Ectodermal cell (in vitro differentiated cells): ENCODE measurements around the gene COPG2.
"Not testable (repeated sequence)": the region's sequence is repeated elsewhere in the genome, so short reads cannot be mapped to it uniquely, and the experiment has no call there.

Source experiments
- H3K27ac ChIP-seq: 2 replicates; pipeline ENCODE4 v1.7.0; 2013; ENCODE audit warnings: mild to moderate bottlenecking, low read depth, low read length; ENCODE audit not compliant: insufficient read depth, poor library complexity, severe bottlenecking
- H3K27me3 ChIP-seq: 2 replicates; pipeline ENCODE4 v1.7.0; 2013; ENCODE audit warnings: mild to moderate bottlenecking, low read length; ENCODE audit not compliant: insufficient read depth, control insufficient read depth, poor library complexity, severe bottlenecking
- H3K36me3 ChIP-seq: one replicate; pipeline ENCODE4 v1.7.0; 2013; ENCODE audit warnings: low read length; ENCODE audit not compliant: control insufficient read depth, insufficient read depth
- H3K4me1 ChIP-seq: one replicate; pipeline ENCODE4 v1.7.0; 2013; ENCODE audit warnings: low read length; ENCODE audit not compliant: control insufficient read depth, insufficient read depth
- H3K4me3 ChIP-seq: 2 replicates; pipeline ENCODE4 v1.7.0; 2013; ENCODE audit warnings: low read depth, low read length, control low read depth; ENCODE audit not compliant: insufficient read depth
- H3K9me3 ChIP-seq: 2 replicates; pipeline ENCODE4 v1.7.0; 2013; ENCODE audit warnings: mild to moderate bottlenecking, low read length, moderate library complexity; ENCODE audit not compliant: control insufficient read depth
- WGBS, 2 experiments: methylation state at CpG; one replicate each; pipeline ENCODE4 v1.1.7; 2013; ENCODE audit warnings: missing lambda C conversion rate in 2 of 2; 5-methylcytosine and 5-hydroxymethylcytosine counted together

Gene COPG2

DNA sequence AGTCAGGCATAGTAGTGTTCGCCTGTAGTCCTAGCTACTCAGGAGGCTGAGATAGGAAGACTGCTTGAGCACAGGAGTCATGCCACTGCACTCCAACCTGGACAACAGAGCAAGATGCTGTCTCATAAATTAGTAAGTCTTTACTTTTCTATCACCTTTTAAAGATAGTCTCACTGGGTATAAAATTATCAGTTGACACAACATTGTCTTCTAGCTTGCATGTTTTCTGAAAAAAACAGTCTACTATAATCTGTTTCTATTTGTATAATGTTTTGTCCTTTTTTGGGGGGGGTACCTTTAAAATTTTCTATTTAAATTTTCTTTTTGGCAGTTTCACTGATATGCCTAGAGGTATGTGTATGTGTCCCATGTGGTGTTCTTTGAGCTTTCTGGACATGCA lies 39.6 kb downstream of the COPG2 start:
- Histone ChIP-seq H3K27me3 (no peaks in the 10 kb centered on the region), H3K4me1 (no peaks in the 10 kb centered on the region), H3K27ac (no peak overlapping the region), H3K9me3 (no peaks in the 10 kb centered on the region), H3K4me3 (no peak overlapping the region), H3K36me3 (peaks cover 4% of the 10 kb centered on the region)
- 83 to 91% methylated on average over 1 of the region's 1 CpG for WGBS, 2 experiments

DNA sequence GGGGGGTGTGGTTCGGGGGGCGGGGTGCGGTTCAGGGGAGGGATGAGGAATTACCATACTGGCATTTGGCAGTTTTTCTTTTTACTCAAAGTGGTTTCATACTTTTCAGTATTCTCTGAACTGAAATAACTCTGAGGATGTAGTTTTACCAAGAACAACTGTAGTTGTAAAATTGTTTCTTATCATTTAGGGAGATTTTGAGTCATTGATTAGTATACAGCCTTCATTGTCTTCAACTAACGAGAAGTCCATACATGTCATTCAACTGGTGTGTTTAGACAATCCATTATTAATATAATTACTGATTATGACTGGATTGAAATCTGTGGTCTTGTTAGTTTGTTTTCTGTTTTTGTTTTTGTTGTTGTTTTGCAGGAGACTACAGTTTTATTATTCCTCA lies 40.8 kb downstream of the COPG2 start:
- no peaks in the 10 kb centered on the region for H3K9me3 ChIP-seq
- H3K4me3 ChIP-seq = no peak overlapping the region
- 80 to 100% methylated on average over 2 to 4 of the region's 4 CpGs for WGBS, 2 experiments
- H3K36me3 ChIP-seq = peaks cover 4% of the 10 kb centered on the region
- H3K27me3 ChIP-seq = no peaks in the 10 kb centered on the region
- no peaks in the 10 kb centered on the region for H3K4me1 ChIP-seq
- H3K27ac ChIP-seq = no peak overlapping the region

DNA sequence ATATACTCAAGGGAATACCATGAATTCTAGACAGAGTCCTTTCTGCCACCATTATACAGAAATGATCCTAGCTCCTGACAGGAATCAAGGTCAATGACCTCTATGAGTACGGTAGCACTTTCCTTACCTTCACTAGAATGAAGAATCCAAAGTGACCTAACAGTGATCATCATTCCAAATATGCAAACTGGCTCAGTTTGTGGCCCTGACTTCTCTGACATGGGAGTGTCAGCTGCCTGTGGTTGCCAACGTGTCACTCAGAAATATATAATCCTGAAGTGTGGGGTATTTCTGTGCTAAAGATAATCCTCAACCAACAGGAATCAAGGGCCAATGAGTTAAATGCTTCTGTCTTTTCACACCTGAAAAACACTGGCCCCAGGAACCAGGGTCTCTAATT lies 45.7 kb downstream of the COPG2 start:
- H3K27ac ChIP-seq = no peak overlapping the region
- H3K9me3 ChIP-seq = no peaks in the 10 kb centered on the region
- H3K4me3 ChIP-seq = no peak overlapping the region
- no peaks in the 10 kb centered on the region for H3K36me3 ChIP-seq
- no peaks in the 10 kb centered on the region for H3K27me3 ChIP-seq
- H3K4me1 ChIP-seq = no peaks in the 10 kb centered on the region
- 95 to 98% methylated on average over 2 of the region's 2 CpGs for WGBS, 2 experiments

DNA sequence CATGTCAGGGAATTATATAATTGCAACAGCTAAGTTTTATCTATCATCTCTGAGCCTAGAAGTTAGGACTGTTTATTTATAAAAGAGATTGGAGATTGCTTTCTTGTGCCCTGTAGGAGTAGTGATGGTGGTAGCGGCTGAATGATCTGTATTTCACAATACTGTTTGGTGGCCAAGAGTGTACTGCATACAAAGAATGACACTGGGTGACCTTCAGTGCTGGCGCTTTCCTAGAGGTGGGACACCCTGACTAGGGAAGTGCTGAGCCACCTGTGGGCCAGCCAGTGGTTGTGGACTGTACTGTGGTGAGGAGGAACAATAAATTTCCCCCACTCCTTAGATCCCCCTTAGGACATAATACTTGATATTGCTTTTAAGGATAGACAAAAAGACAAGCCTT lies 53.0 kb downstream of the COPG2 start:
- 96 to 97% methylated on average over 2 of the region's 2 CpGs for WGBS, 2 experiments
- Histone ChIP-seq H3K4me3 (no peak overlapping the region), H3K27ac (no peak overlapping the region), H3K36me3 (peaks cover 40% of the 10 kb centered on the region), H3K9me3 (no peaks in the 10 kb centered on the region), H3K4me1 (no peaks in the 10 kb centered on the region), H3K27me3 (no peaks in the 10 kb centered on the region)

DNA sequence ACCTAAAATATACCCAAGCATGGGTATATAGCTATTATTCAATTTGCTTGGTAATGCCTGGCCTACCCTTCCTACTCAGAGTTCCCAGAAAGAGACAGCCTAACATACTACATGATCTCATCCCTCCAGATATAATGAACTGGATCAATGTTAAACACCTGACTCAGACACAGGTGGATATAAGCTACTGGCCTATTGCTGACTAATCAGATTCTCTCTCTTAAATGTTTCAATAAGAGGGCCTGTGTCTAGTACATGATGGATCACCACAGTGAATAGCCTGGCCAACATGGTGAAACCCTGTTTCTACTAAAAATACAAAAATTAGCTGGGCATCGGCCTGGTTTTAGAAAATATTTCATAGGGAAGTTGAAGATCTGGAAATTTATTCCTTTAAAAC lies 54.1 kb downstream of the COPG2 start:
- no peak overlapping the region for H3K4me3 ChIP-seq
- 83 to 100% methylated on average over 1 of the region's 1 CpG for WGBS, 2 experiments
- no peaks in the 10 kb centered on the region for H3K27me3 ChIP-seq
- no peak overlapping the region for H3K27ac ChIP-seq
- peaks cover 44% of the 10 kb centered on the region for H3K36me3 ChIP-seq
- H3K4me1 ChIP-seq = no peaks in the 10 kb centered on the region
- no peaks in the 10 kb centered on the region for H3K9me3 ChIP-seq

DNA sequence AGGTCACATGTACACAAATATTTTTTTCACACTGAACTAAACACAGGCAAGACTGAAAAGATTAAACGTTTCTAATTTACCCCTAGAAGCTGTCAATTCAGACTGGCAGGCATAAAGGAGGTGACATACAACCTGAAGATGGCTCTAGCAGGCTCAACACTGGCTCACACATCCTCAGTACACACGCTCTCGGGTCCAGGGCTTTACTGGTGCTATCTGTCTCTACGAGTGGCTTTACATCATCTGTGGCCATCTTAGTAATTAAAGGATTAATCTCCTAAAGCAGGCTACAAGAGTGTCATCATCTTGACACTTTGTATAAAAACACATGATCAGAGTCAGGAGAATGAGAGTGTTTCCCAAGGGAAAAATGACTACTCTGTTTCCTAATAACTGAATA lies 57.3 kb downstream of the COPG2 start:
- no peaks in the 10 kb centered on the region for H3K4me1 ChIP-seq
- peaks cover 62% of the 10 kb centered on the region for H3K36me3 ChIP-seq
- H3K27me3 ChIP-seq = no peaks in the 10 kb centered on the region
- H3K4me3 ChIP-seq = no peak overlapping the region
- H3K9me3 ChIP-seq = no peaks in the 10 kb centered on the region
- no peak overlapping the region for H3K27ac ChIP-seq
- 97 to 98% methylated on average over 4 of the region's 4 CpGs for WGBS, 2 experiments

- 82 to 94% methylated on average over 1 of the region's 2 CpGs for WGBS, 2 experiments
- not testable (repeated sequence) for H3K4me3 ChIP-seq, H3K4me1 ChIP-seq, H3K27me3 ChIP-seq, H3K9me3 ChIP-seq, H3K27ac ChIP-seq
- H3K36me3 ChIP-seq = peaks cover 45% of the 10 kb centered on the region
Measured at GRCh38 chr7:130607066-130607465, 61.5 kb downstream of the COPG2 start.

GRCh38 chr7:130606161-130606560 lies 62.4 kb downstream of the COPG2 start:
- H3K27ac ChIP-seq = no peak overlapping the region
- no peaks in the 10 kb centered on the region for H3K27me3 ChIP-seq
- H3K4me1 ChIP-seq = no peaks in the 10 kb centered on the region
- WGBS, 2 experiments = 92 to 95% methylated on average over 1 of the region's 1 CpG
- no peak overlapping the region for H3K4me3 ChIP-seq
- H3K9me3 ChIP-seq = no peaks in the 10 kb centered on the region
- peaks cover 38% of the 10 kb centered on the region for H3K36me3 ChIP-seq

DNA sequence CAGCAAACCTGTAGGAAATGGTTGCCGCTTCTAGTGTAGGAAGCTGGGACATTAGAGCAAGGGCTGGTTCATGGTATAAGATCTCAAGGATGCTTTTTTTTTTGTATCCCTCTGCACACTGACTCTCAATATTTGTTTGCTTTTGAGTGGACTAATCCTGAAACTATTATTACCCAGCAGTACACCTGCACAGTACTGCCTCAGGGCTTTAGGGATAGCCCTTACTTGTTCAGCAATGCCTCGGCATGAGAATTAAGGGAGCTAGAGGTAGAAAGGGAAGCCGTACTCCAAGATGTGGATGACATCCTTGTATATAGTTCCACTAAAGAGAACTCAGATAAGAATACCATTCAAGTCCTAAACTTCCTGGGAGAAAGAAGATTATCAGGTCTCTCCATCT lies 70.5 kb downstream of the COPG2 start:
- Histone ChIP-seq H3K27ac (no peak overlapping the region), H3K4me3 (no peak overlapping the region), H3K36me3 (no peaks in the 10 kb centered on the region), H3K27me3 (no peaks in the 10 kb centered on the region), H3K9me3 (no peaks in the 10 kb centered on the region), H3K4me1 (no peaks in the 10 kb centered on the region)
- 97 to 100% methylated on average over 3 of the region's 3 CpGs for WGBS, 2 experiments

GRCh38 chr7:130595986-130596385 lies 72.6 kb downstream of the COPG2 start:
- H3K4me3 ChIP-seq = no peak overlapping the region
- 96% methylated on average over 4 of the region's 4 CpGs for WGBS, 2 experiments
- H3K36me3 ChIP-seq = no peaks in the 10 kb centered on the region
- H3K4me1 ChIP-seq = no peaks in the 10 kb centered on the region
- no peak overlapping the region for H3K27ac ChIP-seq
- H3K9me3 ChIP-seq = no peaks in the 10 kb centered on the region
- no peaks in the 10 kb centered on the region for H3K27me3 ChIP-seq

DNA sequence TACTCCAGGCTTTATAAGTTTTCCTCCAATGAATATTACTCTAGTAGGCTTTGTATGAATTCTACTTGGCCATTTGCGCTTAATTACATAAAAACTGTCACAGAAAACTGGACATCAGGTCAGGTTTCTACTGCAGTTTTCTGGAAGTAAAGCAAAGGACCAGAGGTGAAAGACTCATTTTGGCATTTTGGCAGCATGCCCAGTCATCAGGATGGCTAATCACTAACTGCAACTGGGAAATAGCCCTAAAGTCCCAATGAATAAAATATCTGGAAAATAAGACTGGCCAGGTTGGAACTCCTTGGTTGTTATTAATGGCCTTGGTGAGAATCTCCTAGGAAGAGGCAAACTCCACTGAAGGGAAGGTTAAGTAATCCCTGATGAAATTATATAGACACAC lies 75.5 kb downstream of the COPG2 start:
- Histone ChIP-seq H3K27me3 (no peaks in the 10 kb centered on the region), H3K9me3 (no peaks in the 10 kb centered on the region), H3K27ac (no peak overlapping the region), H3K4me1 (no peaks in the 10 kb centered on the region), H3K4me3 (no peak overlapping the region), H3K36me3 (no peaks in the 10 kb centered on the region)
- 95 to 96% methylated on average over 1 of the region's 1 CpG for WGBS, 2 experiments
